Endodermal cell (in vitro differentiated cells): Measurements from ENCODE around the gene CSTF3. TPM values are rescaled to one million over a fixed set of nuclear protein-coding genes. Genes with fewer than 3 reads are reported as not detected.

Source experiments
- DNase-seq: peaks from one replicate; pipeline ENCODE4 v3.0.0-alpha.2; 2017
- H3K27ac ChIP-seq: 2 replicates; pipeline ENCODE4 v1.5.1; 2013; ENCODE audit warnings: mild to moderate bottlenecking, low read depth, low read length, moderate library complexity
- H3K27me3 ChIP-seq: 2 replicates; pipeline ENCODE4 v1.6.1; 2013; ENCODE audit warnings: mild to moderate bottlenecking, low read length, moderate library complexity; ENCODE audit not compliant: insufficient read depth, control insufficient read depth, poor library complexity, severe bottlenecking
- H3K36me3 ChIP-seq: 2 replicates; pipeline ENCODE4 v1.7.0; 2013; ENCODE audit warnings: mild to moderate bottlenecking, low read length, moderate library complexity; ENCODE audit not compliant: control insufficient read depth, insufficient read depth
- H3K4me1 ChIP-seq: one replicate; pipeline ENCODE4 v1.7.0; 2013; ENCODE audit warnings: low read length; ENCODE audit not compliant: control insufficient read depth, insufficient read depth
- H3K4me3 ChIP-seq: 2 replicates; pipeline ENCODE4 v1.5.1; 2013; ENCODE audit warnings: mild to moderate bottlenecking, low read length, moderate library complexity
- H3K9ac ChIP-seq: 2 replicates; pipeline ENCODE4 v1.6.1; 2013; ENCODE audit warnings: mild to moderate bottlenecking, low read length, moderate library complexity; ENCODE audit not compliant: poor library complexity, severe bottlenecking; ENCODE audit errors: extremely low read depth
- H3K9me3 ChIP-seq: 2 replicates; pipeline ENCODE4 v1.6.1; 2013; ENCODE audit warnings: mild to moderate bottlenecking, low read length, moderate library complexity; ENCODE audit not compliant: control insufficient read depth
- H3K27ac Mint-ChIP-seq: 2 replicates; pipeline ENCODE4 v1.8.0; 2020; ENCODE audit warnings: mixed read lengths
- H3K27me3 Mint-ChIP-seq: 2 replicates; pipeline ENCODE4 v1.8.0; 2021; ENCODE audit warnings: mild to moderate bottlenecking, mixed read lengths; ENCODE audit not compliant: insufficient read depth
- H3K36me3 Mint-ChIP-seq: 2 replicates; pipeline ENCODE4 v1.8.0; 2020; ENCODE audit warnings: low read depth, mixed read lengths
- H3K4me1 Mint-ChIP-seq: 2 replicates; pipeline ENCODE4 v1.8.0; 2020; ENCODE audit warnings: mixed read lengths
- H3K4me3 Mint-ChIP-seq: 2 replicates; pipeline ENCODE4 v1.8.0; 2020; ENCODE audit warnings: mild to moderate bottlenecking, moderate library complexity, mixed read lengths
- H3K9me3 Mint-ChIP-seq: 2 replicates; pipeline ENCODE4 v1.8.0; 2020; ENCODE audit warnings: mild to moderate bottlenecking, mixed read lengths
- CTCF ChIP-seq: fragments of 200-600 bp; sonication (generic); conservative IDR thresholded peaks from 2 replicates; pipeline ENCODE4 v1.5.0; 2021; ENCODE audit warnings: antibody characterized with exemption, mild to moderate bottlenecking
- WGBS, 2 experiments: methylation state at CpG; one replicate each; pipeline versions ENCODE4 v1.1.5 to v1.1.7; 2013; ENCODE audit warnings: missing lambda C conversion rate in 2 of 2, mixed read lengths in 1 of 2; ENCODE audit not compliant: insufficient coverage in 1 of 2, insufficient read length in 1 of 2; 5-methylcytosine and 5-hydroxymethylcytosine counted together
- total RNA-seq, 2 donors: library from RNA; stranded (reverse); fragmentation: NEBNext Ultra II Directional in 1 of 2; extraction: Animal tissue kit (Norgen Biotek cat#: 25700) in 1 of 2; gene quantifications; 2 replicates in 1 of 2; 3 replicates in 1 of 2; pipeline ENCODE4 v1.2.1, GENCODE V29; 2021

Gene CSTF3
- total RNA-seq, 2 donors from 2014 or later: 59.3 to 72.1 TPM

DNA sequence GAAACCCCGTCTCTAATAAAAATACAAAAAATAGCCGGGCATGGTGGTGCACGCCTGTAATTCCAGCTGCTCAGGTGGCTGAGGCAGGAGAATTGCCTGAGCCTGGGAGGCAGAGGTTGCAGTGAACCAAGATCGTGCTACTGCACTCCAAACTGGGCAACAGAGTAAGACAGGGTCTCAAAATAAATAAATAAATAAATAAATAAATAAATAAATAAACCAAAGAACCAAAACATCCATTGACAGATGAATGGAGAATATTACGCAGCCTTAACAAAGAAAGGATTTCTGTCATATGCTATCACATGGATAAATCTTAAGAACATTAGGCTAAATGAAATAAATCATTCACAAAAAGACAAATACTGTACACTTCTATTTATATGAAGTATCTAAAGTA is 11.1 kb upstream of the CSTF3 start:
- no peaks in the 10 kb centered on the region for H3K9me3 Mint-ChIP-seq
- Histone ChIP-seq H3K4me3 (no peak overlapping the region), H3K9ac (no peak overlapping the region), H3K4me1 (no peaks in the 10 kb centered on the region), H3K9me3 (no peaks in the 10 kb centered on the region), H3K27ac (no peak overlapping the region), H3K36me3 (no peaks in the 10 kb centered on the region), H3K27me3 (no peaks in the 10 kb centered on the region)
- WGBS, 2 experiments: 93% methylated on average over 3 to 4 of the region's 5 CpGs
- no peak overlapping the region for H3K4me3 Mint-ChIP-seq
- no peak overlapping the region for H3K27ac Mint-ChIP-seq
- no peaks in the 10 kb centered on the region for H3K27me3 Mint-ChIP-seq
- peaks cover under 1% of the 10 kb centered on the region for H3K4me1 Mint-ChIP-seq
- DNase-seq: no peak
- no peaks in the 10 kb centered on the region for H3K36me3 Mint-ChIP-seq
- TF ChIP-seq CTCF: no peak

GRCh38 chr11:33171251-33171650 is 10.0 kb upstream of the CSTF3 start:
- no peaks in the 10 kb centered on the region for H3K36me3 ChIP-seq
- Mint-ChIP-seq H3K9me3 (no peaks in the 10 kb centered on the region), H3K4me1 (no peaks in the 10 kb centered on the region), H3K4me3 (no peak overlapping the region), H3K27ac (no peak overlapping the region), H3K27me3 (no peaks in the 10 kb centered on the region), H3K36me3 (no peaks in the 10 kb centered on the region)
- no peak overlapping the region for H3K9ac ChIP-seq
- no CpG with 5 or more reads among the region's 1 CpG for WGBS, 2 experiments
- no peak for DNase-seq
- no peaks in the 10 kb centered on the region for H3K4me1 ChIP-seq
- no peaks in the 10 kb centered on the region for H3K9me3 ChIP-seq
- H3K27ac ChIP-seq: no peak overlapping the region
- H3K4me3 ChIP-seq: no peak overlapping the region
- no peak for TF ChIP-seq CTCF
- H3K27me3 ChIP-seq: no peaks in the 10 kb centered on the region

GRCh38 chr11:33168709-33169200 is 7.5 kb upstream of the CSTF3 start:
- DNase-seq: no peak
- no peak for TF ChIP-seq CTCF
- Mint-ChIP-seq H3K27ac (no peak overlapping the region), H3K4me3 (no peak overlapping the region), H3K27me3 (no peaks in the 10 kb centered on the region), H3K4me1 (no peaks in the 10 kb centered on the region), H3K9me3 (no peaks in the 10 kb centered on the region), H3K36me3 (no peaks in the 10 kb centered on the region)
- no peaks in the 10 kb centered on the region for H3K27me3 ChIP-seq
- 71 to 100% methylated on average over 3 to 4 of the region's 4 CpGs for WGBS, 2 experiments
- H3K27ac ChIP-seq: no peak overlapping the region
- H3K9ac ChIP-seq: no peak overlapping the region
- H3K4me1 ChIP-seq: no peaks in the 10 kb centered on the region
- H3K4me3 ChIP-seq: no peak overlapping the region
- no peaks in the 10 kb centered on the region for H3K9me3 ChIP-seq
- no peaks in the 10 kb centered on the region for H3K36me3 ChIP-seq
